Left renal pelvis (tissue), 4 donors: ENCODE results near the gene CCNDBP1. TPM values are rescaled to one million over a fixed set of nuclear protein-coding genes. Genes with fewer than 3 reads are reported as not detected.
A peak's percentile ranks its signal among the peaks of the same experiment; 100 is the strongest.
"Not testable (repeated sequence)": the region's sequence is repeated elsewhere in the genome, so short reads cannot be mapped to it uniquely, and the experiment has no call there.

Source experiments
- DNase-seq, 4 donors: peaks; one replicate each; pipeline ENCODE4 v3.0.0-alpha.2; 2013; ENCODE audit warnings: low read depth in 4 of 4, low spot score in 3 of 4
- polyA plus RNA-seq, 4 donors: library from polyadenylated mRNA; unstranded; fragments of 120-200 nt; gene quantifications; one replicate each; pipeline ENCODE4 v1.2.1, GENCODE V29; 2013; ENCODE audit not compliant: insufficient read length in 4 of 4

The CCNDBP1 gene
- polyA plus RNA-seq, 4 donors = 43.5 to 57.9 (median 56.4) TPM

DNA sequence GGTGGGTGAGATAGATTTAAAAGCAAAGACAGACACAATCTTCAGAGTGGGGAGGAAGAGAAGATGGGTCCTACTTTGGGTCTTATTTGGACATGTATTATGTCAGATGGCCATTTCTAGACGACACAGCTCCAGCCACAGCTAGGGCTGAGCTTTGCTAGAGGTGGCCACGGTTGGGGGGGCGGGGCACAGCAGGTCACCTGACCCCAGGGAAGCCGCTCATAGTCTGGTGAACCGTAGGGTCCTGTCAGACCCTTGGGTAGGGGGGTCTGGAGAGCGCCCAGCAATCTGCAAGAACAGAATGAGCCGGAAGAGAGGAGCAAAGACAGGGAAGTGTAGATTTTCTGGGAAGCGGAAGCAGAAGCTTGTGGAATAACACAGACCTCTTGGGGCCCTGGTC is 29.0 kb downstream of the CCNDBP1 start:
- DNase-seq = no peak

DNA sequence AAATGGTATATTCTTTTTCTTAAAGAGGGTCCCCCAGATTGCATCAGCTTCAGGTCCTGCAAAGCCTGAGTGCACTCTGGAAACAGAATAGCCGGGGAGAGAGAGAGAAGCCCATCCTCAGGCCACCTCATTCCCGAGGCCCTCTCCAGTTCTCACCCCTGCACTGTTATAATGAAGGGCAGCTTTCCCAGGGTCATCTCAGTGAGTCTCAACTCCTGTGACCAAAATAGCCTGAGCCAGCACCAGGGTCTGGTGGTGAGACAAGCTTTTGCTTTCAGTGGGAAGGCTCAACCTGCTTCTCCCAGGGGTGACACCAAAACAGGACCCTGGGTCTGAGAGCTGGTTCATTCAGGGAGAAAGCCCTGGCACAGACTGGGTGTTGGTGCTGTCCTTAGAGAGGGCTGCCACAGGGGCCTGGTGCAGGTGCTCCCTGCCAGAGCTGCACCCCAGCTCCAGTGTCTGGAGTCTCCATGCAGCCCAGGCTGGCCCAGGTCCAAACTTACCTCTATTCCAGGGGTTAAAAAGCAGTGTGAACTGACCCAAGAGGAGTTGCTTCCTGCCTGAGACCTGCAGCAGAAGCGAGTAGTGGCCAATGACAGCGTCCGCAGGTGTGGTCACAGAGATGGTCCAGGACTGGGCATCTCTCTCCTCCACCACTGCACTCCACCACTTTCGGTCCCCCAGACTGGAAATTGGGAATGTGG is 29.5 kb downstream of the CCNDBP1 start:
- DNase-seq = no peak

DNA sequence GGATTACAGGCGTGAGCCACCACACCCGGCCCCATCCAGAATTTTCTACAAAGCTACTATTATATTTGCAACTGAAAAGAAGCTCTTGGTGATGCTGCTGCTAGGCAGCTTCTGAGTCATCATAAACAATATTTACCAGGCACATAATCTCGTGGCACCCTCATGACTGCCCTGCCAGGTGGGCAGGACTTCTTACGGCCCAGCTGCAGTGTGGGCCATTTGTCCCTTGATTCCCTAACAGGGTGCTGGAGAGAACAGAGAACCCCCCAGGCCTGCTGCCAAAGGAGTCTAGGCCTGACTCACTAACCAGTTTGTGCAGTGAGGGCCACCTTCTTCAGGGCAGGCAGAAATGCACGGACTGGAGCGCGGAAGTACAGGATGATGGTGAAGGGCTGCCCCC is 30.8 kb downstream of the CCNDBP1 start:
- no peak for DNase-seq

DNA sequence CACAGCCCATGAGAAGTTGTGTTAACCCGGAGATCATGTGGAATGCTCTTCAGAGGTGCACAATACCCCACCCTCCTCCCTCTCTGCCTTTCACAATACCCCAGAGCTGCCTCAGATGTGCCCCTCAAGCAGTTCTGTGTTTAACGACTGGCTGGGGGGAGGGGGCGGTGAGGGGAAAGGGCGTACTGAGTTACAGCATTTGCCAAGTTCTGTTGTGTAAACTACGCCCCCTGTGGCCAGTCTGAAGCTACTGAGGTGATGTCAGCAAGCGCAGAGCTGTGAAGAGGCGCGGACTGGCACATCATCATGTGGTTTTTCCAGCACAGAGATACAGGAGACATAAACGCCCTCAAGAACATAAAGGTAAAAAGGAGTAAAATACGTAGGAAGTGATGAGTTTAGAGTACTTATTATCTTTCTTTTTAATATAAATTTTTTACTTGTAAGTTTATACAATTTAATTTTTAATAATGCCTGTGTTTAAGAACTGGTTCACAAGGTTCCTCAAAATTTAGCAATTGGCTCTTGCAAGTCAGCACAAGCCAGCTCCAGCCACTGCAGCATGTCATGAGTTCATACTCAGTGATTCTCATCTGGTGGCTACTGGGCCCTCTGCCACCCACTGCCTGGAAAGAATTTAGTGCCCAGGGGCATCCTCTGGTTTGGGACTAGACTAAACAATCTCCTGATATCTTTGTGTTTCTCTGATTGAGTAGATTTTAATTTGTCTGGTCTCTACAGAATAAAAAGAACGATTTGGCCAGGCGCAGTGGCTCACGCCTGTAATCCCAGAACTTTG is 33.9 kb downstream of the CCNDBP1 start:
- peak in 1 of 4 donors; percentile 12 for DNase-seq

DNA sequence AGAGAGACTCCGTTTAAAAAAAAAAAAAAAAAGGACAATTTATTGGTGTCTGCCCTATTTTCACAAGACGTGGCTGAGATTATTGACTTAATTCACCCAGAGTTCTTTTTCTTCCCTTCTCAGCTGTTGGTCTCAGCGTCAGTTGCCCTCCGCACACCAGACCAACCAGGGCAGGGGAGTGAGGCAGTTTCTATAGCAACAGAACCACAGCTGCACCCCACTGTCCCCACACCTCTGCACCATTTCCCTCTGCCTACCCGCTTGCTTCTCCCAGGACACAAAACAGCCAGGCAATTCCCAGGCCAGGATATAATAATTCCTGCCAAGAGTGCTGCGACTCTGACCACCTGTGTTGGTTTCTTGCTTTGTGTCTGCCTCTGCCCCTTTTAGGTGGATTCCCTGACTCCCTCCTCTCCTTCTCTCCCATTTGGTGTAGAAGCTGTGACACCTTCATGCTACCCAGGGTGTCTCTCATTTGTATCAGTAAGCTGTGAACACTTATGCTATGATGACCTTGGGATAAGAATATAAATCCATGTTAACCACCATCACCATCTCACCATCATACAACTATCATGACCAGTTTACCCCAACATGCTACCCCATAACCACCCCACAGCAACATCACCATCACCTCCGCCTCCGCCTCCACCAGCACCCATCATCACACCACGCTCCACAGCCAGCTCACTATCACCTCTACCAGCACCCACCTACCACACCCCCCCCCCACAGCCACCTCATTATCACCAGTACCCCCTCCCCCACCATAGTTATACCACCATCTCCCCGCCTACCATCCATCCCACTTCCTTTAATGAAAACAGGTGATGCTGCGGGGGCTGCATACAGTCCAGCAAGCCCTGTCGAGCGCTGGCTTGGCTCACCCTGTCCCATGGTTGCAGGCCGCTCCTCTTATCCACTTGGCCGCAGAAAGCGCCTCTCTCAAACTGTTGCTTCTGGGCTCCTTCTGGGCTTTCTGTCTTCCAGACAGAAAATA is 35.0 kb downstream of the CCNDBP1 start:
- no peak for DNase-seq

DNA sequence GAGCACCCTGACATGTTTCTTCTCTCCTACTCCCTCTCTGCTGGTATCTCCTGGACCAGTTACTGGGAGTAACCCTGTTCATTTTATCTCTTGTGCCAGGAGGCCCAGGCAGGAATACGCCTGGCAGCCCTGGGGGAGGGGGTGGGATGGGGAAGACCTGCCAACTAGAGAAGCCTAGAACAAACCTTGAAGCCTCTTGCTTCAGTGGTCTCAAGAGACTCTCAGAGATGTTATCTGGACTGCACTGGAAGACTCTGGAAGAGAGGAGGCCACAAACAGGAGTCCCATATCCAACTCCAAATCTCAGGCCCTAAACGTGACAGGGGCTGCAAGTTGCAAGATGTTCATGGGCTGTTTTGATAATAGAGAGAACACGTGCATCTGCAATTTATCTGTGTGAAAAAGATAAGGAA is 35.8 kb downstream of the CCNDBP1 start, which contains the start of gene EPB42:
TSS of gene EPB42 (minus strand) at position 28 of the 413 bp plus-strand sequence. CDS start 193 bp downstream, outside the sequence.
- no peak for DNase-seq

DNA sequence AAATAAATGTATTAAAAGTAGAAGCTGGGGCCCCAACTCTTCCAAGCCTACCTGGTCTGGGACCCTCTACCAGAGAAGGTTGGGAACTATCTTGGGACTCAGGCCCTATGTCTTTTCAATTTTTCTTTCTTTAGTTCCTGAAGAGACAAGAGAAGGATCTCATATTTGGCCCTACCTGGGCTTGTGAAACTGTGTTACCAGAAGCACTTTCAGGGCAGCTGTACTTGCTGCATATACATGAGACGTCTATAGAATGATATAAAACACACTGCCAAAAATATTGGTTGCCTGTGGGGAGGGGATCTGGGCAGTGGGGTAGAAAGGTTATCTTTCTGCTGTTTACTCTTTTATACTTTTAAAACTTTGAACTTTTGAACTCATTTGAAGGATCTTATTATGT is 36.2 kb downstream of the CCNDBP1 start:
- DNase-seq = no peak

DNA sequence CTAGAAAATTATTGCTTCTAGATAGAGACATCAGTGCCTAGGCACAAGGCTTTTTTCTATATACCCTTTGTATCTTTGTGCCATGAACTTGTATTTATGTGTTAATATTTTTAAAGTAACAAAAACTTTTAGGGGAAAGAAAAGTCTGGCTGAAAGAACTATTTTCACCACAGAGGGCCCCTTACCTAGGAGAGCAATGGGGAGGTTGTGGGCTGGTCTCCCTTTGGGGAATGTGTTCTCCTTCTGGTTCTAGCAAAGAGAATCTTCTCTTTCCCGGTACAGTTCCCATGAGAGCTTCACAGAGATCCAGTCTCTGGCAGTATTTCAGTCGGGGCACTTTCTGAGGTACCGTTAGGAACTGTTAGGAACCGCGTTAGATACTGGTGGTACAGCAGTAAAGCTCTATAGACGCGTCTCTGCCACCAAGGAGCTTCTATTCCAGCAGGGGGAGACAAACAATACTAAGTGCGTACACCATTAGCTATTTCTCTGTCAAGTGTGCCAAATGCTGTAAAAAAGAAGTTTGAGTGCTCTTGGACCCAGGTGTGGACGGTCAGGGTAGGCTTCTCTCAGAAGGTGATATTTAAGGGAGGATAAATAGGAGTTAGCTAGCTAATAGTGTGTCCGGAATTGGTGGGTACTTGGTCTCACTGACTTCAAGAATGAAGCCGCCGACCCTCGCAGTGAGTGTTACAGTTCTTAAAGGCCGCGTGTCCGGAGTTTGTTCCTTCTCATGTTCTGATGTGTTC is 40.2 kb downstream of the CCNDBP1 start:
- DNase-seq = peak; percentile 12 to 41 (median 22)

DNA sequence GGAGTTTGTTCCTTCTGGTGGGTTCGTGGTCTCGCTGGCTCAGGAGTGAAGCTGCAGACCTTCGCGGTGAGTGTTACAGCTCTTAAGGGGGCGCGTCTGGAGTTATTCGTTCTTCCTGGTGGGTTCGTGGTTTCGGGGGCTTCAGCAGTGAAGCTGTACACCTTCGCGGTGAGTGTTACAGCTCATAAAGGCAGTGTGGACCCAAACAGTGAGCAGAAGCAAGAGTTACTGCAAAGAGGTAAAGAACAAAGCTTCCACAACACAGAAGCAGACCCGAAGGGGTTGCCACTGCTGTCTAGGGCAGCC is 40.7 kb downstream of the CCNDBP1 start:
- not testable (repeated sequence) for DNase-seq

DNA sequence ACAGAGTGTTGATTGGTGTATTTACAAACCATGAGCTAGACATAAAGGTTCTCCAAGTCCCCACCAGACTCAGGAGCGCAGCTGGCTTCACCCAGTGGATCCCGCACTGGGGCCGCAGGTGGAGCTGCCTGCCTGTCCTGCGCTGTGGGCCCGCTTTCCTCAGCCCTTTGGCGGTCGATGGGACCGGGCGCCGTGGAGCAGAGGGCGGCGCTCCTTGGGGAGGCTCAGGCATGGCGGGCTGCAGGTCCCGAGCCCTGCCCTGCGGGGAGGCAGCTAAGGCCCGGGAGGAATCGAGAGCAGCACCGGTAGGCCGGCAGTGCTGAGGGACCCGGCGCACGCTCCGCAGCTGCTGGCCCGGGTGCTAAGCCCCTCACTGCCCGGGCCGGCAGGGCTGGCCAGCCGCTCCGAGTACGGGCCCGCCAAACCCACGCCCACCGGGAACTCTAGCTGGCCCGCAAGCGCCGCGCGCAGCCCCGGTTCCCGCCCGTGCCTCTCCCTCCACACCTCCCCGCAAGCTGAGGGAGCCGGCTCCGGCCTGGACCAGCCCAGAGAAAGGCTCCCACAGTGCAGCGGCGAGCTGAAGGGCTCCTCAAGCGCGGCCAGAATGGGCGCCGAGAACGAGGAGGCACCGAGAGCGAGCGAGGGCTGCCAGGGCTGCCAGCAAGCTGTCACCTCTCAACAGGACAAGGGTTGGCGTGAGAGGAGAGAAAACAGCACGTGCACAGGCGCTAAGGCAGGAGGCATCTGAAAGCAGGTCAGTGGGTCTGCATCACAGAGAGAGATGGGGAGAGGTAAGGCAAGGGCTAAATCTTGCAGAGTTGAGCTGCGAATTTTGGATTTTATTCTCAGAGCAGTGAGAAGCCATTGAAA is 41.5 kb downstream of the CCNDBP1 start:
- no peak for DNase-seq

DNA sequence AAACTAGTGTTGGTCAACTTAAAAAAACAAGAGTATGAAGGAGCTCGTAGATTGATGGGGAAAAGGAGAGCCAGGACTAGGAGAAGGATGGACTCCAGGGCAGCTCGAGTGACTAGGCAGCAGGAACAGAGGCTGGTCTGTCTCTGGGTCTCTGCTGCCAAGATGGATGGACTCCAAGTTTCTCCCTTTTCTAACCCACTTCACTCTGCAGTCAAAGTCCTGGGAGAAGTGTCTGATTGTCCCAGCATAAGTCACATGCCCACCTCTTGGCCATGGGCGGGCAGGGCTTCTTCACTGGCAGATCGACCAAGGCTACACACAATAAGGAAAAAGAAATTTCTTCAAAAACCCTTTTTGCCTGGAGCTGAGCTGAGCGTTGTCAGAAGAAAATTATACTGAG is 44.8 kb downstream of the CCNDBP1 start:
- DNase-seq = no peak

DNA sequence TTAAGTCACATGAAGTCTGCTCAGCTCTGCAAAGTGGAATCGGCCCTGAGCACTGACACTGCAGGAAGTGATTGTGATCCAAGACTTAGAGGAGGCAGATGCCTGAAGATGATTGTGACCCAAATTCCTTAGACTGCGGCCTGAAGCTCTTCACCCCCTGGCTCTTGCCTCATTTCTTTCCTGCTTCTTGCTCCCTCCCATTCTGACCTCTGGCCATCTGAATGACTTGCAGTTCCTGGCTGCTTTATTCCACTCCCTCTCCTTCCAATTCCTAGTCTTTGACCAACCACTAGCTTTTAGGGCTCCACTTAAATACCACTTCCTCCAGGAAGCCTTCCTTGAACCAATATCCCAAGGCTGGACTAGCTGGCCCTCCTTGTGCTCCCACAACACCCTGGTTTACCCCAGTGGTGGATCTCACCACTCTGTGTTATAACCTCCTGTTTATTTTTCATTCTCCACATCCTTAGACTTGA is 45.5 kb downstream of the CCNDBP1 start:
- no peak for DNase-seq

DNA sequence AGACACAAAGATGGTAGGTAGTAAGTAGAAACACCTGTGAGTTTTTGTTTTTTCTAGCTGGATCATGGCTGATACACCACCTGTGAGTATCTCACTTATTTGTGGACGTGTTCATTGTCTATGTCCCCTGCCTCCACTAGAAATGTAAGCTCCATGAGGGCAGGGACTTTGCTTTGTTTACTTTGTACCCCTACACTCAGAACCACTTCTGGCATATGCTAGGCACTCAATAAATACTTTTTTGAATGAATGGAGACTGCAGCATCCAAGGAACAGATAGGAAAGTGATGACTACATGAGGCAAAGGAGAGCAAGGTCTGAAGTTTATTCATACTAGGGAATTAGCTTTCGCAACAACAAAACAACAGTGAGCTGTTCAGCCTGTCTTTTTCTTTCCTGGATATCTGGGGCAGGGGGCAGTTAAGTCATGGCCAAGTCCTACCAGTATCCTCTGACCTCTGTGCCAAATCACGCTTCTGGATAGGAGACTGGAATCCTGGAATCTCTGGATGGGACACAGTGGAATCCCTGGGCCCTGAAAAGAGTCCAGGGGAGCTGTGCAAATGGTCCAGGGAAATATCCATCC is 47.2 kb downstream of the CCNDBP1 start:
- DNase-seq = no peak

DNA sequence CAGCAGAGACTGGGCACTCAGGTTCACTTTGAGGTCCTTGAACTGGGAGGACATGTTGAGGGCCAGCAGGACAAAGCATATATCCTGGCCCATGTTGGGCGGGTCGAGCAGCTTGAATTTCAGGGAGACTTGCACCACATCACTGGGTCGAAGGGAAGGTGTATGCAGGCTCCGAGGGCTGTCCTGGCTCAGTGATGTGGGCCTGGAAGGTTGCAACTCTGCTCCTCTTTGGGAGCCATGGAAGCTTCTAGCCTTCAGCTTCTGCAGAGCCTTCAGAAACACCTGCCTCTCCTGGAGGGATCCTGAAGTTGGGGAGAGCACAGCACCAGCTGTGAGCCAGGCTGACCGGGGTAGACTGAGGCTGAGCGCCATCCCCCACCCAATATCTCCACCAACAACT is 50.3 kb downstream of the CCNDBP1 start:
- DNase-seq = no peak

DNA sequence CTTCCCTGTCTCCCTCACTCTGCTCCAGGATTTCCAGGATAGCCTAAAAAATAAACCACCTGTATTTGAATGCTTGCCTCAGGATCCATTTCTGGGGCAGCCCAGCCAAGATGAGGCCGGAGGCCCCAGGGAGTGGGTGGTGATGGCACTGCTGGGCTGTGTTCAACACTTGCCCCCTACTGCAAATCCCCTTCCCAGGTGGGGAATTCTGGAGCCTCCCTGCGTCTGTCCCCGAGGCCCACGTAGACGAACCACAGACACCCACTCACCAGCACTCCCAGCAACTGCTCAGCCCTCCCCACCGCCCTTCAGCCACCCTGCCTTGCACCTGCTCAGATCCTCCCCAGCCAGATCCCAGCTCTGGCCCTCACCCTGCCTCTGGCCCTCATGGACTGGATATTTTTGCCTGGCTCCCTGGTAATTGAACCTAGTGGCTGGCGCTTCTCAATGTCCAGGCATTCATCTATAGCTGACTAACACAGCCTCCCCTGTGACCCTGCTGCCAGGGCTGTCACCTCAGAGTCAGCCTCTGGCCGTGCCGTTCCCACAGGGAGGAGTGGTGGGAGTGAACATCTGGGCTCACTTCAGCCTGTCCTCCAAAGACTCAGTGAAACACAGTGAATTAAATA is 52.8 kb downstream of the CCNDBP1 start:
- no peak for DNase-seq

DNA sequence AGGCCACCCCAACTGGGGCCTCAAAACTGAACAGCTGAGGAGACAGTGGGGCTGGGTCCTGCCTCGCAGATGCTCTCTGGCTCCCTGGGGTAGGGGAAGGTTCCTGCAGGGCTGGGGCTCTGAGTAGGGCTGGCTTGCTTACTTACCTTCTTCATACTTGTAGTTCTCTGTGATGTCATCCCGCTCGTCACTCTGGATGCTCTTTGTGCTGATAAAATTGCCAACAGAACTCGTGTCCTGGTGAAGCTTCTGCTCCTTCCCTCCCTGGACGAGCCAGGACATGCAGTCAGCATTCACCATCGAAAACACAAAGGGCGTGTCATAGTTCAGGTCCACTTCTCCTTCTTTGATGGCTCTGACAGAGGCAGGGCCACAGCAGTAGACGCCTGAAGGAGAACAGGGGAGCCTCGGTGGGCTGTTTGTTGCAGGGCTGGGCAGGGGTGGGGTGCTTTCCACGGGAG is 53.5 kb downstream of the CCNDBP1 start:
- DNase-seq = no peak

DNA sequence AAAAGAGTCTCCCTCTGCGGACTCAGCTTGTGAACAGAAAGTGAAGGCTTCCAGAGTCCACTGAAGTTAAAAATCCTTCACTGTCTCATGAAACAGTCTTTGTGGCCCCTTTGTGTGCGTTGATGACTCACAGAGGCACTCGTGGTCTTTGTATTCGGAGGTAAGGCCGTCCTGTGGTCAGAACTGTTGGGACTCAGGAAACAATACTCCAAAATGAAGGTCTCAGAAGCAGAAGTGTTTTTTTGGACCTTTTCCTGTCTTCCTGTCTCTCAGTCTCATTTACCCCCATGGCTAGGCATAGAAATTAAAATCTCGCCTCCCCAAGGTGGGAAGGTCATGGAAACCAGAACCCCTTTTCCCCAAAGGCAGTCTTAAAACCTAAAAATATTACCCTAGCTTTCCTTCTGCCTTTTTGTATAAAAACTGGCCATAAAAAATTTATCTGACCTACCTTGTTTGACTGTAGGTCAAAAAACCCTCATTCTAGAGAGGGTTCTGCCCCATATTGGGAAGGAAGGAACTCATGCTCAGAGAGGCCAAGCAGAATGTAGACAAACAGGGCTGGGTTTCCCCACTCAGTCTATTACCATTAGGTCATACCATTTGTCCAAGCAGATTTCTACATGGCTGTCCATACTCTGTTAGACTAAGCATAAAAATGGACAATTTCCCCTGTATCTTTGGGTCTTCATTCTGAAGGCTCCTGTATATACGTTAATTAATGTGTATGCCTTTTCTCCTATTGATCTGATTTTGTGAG is 54.7 kb downstream of the CCNDBP1 start:
- no peak for DNase-seq
